ENCODE measurements around the gene BNIP1.
A peak's percentile ranks its signal among the peaks of the same experiment; 100 is the strongest.

The BNIP1 gene

GRCh38 chr5:173204185-173204979, 60.1 kb downstream of the BNIP1 start:
- TF ChIP-seq CTCF (IDR thresholded peaks at IDR 0.05; ENCODE audit: low read depth, low read length) = peak; percentile 59
- peak; percentile 50 to 57 for DNase-seq (ENCODE audit: low read depth in 2 of 2)

GRCh38 chr5:173205916-173206315, 61.6 kb downstream of the BNIP1 start:
- no peak for TF ChIP-seq CTCF (IDR thresholded peaks at IDR 0.05; ENCODE audit: low read depth, low read length)
- no peak for DNase-seq (ENCODE audit: low read depth in 2 of 2)
- no peak overlapping the region for H3K4me3 ChIP-seq (replicated peaks in 1 of 2; ENCODE audit: low read depth in 2 of 2, low read length in 2 of 2)

More at GRCh38 chr5:173204185-173204979, 60.1 kb downstream of the BNIP1 start:
- no peak overlapping the region for H3K4me3 ChIP-seq (replicated peaks in 1 of 2; ENCODE audit: low read depth in 2 of 2, low read length in 2 of 2)

- no peak for TF ChIP-seq CTCF (IDR thresholded peaks at IDR 0.05; ENCODE audit: low read depth, low read length)
- no peak overlapping the region for H3K4me3 ChIP-seq (replicated peaks in 1 of 2; ENCODE audit: low read depth in 2 of 2, low read length in 2 of 2)
- no peak for DNase-seq (ENCODE audit: low read depth in 2 of 2)
These were observed 64.0 kb downstream of the BNIP1 start for GRCh38 chr5:173208296-173208695.

GRCh38 chr5:173210877-173211276, 66.5 kb downstream of the BNIP1 start:
- no peak for DNase-seq (ENCODE audit: low read depth in 2 of 2)

GRCh38 chr5:173211284-173211683, 67.0 kb downstream of the BNIP1 start:
- H3K4me3 ChIP-seq (replicated peaks in 1 of 2; ENCODE audit: low read depth in 2 of 2, low read length in 2 of 2) = no peak overlapping the region
- no peak for DNase-seq (ENCODE audit: low read depth in 2 of 2)
- TF ChIP-seq CTCF (IDR thresholded peaks at IDR 0.05; ENCODE audit: low read depth, low read length) = no peak

More at GRCh38 chr5:173210877-173211276, 66.5 kb downstream of the BNIP1 start:
- no peak overlapping the region for H3K4me3 ChIP-seq (replicated peaks in 1 of 2; ENCODE audit: low read depth in 2 of 2, low read length in 2 of 2)
- no peak for TF ChIP-seq CTCF (IDR thresholded peaks at IDR 0.05; ENCODE audit: low read depth, low read length)

GRCh38 chr5:173213236-173213933, 69.1 kb downstream of the BNIP1 start:
- no peak for DNase-seq (ENCODE audit: low read depth in 2 of 2)
- H3K4me3 ChIP-seq (replicated peaks in 1 of 2; ENCODE audit: low read depth in 2 of 2, low read length in 2 of 2) = no peak overlapping the region
- TF ChIP-seq CTCF (IDR thresholded peaks at IDR 0.05; ENCODE audit: low read depth, low read length) = no peak

All from cardiac fibroblast (primary cell).